WTC11 (cell line): ENCODE data around the gene MNDA. TPM values are rescaled to one million over a fixed set of nuclear protein-coding genes. Genes with fewer than 3 reads are reported as not detected.

ENCODE experiments used
- ATAC-seq: fragments of 200-7000 bp; cut with Tn5 transposase; 2 replicates; pipeline ENCODE4 v1.10.0; 2021; ENCODE audit warnings: mild to moderate bottlenecking, moderate library complexity
- CTCF ChIA-PET: fragments of 300-600 bp; sonication (Branson Sonifier 250); formaldehyde crosslinking; loops from one replicate; lab custom pipeline; 2021; ENCODE audit warnings: antibody characterized with exemption; lab: Charles Lee
- POLR2A ChIA-PET: fragments of 350-600 bp; sonication (Branson Sonifier 250); formaldehyde crosslinking; loops from one replicate; lab custom pipeline; 2021; ENCODE audit warnings: antibody characterized with exemption; lab: Charles Lee
- DNase-seq: peaks from one replicate; pipeline ENCODE4 v3.0.0; 2021; ENCODE audit warnings: low spot score
- H3K27ac Mint-ChIP-seq: 2 replicates; pipeline ENCODE4 v1.8.0; 2021; ENCODE audit warnings: mixed read lengths
- H3K27me3 Mint-ChIP-seq: 2 replicates; pipeline ENCODE4 v1.8.0; 2021; ENCODE audit warnings: low read depth, mild to moderate bottlenecking, moderate library complexity, mixed read lengths
- H3K36me3 Mint-ChIP-seq: 2 replicates; pipeline ENCODE4 v1.8.0; 2021; ENCODE audit warnings: mixed read lengths
- H3K4me1 Mint-ChIP-seq: 2 replicates; pipeline ENCODE4 v1.8.0; 2022; ENCODE audit warnings: mixed read lengths
- H3K4me3 Mint-ChIP-seq: 2 replicates; pipeline ENCODE4 v1.8.0; 2021; ENCODE audit warnings: mild to moderate bottlenecking, moderate library complexity, mixed read lengths
- H3K9me3 Mint-ChIP-seq: 2 replicates; pipeline ENCODE4 v1.8.0; 2021; ENCODE audit warnings: mixed read lengths
- ATF2 ChIP-seq: sonication (generic); formaldehyde crosslinking; IDR thresholded peaks from 2 replicates; pipeline ENCODE4 v1.8.1; 2022; ENCODE audit warnings: low read depth, missing genetic modification reagents, borderline replicate concordance
- CBFB ChIP-seq: sonication (generic); formaldehyde crosslinking; IDR thresholded peaks from 2 replicates; pipeline ENCODE4 v1.8.1; 2022; ENCODE audit warnings: mild to moderate bottlenecking, low read depth, missing genetic modification reagents
- E2F5 ChIP-seq: sonication (generic); formaldehyde crosslinking; IDR thresholded peaks from 2 replicates; pipeline ENCODE4 v1.8.1; 2022; ENCODE audit warnings: mild to moderate bottlenecking, moderate library complexity, missing genetic modification reagents
- ELF4 ChIP-seq: sonication (generic); formaldehyde crosslinking; IDR thresholded peaks from 2 replicates; pipeline ENCODE4 v1.8.1; 2022; ENCODE audit warnings: low read depth, mild to moderate bottlenecking, moderate library complexity, missing genetic modification reagents
- IRF1 ChIP-seq: sonication (generic); formaldehyde crosslinking; IDR thresholded peaks from 2 replicates; pipeline ENCODE4 v1.8.0; 2023; ENCODE audit warnings: missing genetic modification reagents
- JUN ChIP-seq: sonication (generic); formaldehyde crosslinking; IDR thresholded peaks from 2 replicates; pipeline ENCODE4 v1.8.0; 2023; ENCODE audit warnings: mild to moderate bottlenecking, missing genetic modification reagents
- MXD4 ChIP-seq: fragments of 250-450 bp; sonication (Bioruptor Pico); IDR thresholded peaks from 2 replicates; pipeline ENCODE4 v1.8.0; 2021; ENCODE audit warnings: mild to moderate bottlenecking, moderate library complexity, borderline replicate concordance
- NR1H2 ChIP-seq: sonication (generic); formaldehyde crosslinking; IDR thresholded peaks from 2 replicates; pipeline ENCODE4 v1.9.0; 2021; ENCODE audit warnings: mild to moderate bottlenecking, moderate library complexity, missing genetic modification reagents
- RELA ChIP-seq: sonication (generic); formaldehyde crosslinking; IDR thresholded peaks from 2 replicates; pipeline ENCODE4 v1.8.1; 2022; ENCODE audit warnings: missing genetic modification reagents, mild to moderate bottlenecking, borderline replicate concordance
- RORB ChIP-seq: fragments of 250-450 bp; sonication (Bioruptor Pico); IDR thresholded peaks from 2 replicates; pipeline ENCODE4 v1.9.0; 2021; ENCODE audit warnings: mild to moderate bottlenecking
- SMAD4 ChIP-seq: sonication (generic); formaldehyde crosslinking; IDR thresholded peaks from 2 replicates; pipeline ENCODE4 v1.8.0; 2022; ENCODE audit warnings: mild to moderate bottlenecking, missing genetic modification reagents
- SP1 ChIP-seq: sonication (generic); formaldehyde crosslinking; conservative IDR thresholded peaks from 2 replicates; pipeline ENCODE4 v1.8.1; 2022; ENCODE audit warnings: missing genetic modification reagents
- TCF7 ChIP-seq: sonication (generic); formaldehyde crosslinking; IDR thresholded peaks from 2 replicates; pipeline ENCODE4 v1.8.0; 2022; ENCODE audit warnings: mild to moderate bottlenecking, low read depth, missing genetic modification reagents, moderate library complexity
- TEAD4 ChIP-seq: sonication (generic); formaldehyde crosslinking; IDR thresholded peaks from 2 replicates; pipeline ENCODE4 v1.8.0; 2022; ENCODE audit warnings: mild to moderate bottlenecking, missing genetic modification reagents
- ZNF396 ChIP-seq: fragments of 250-450 bp; sonication (Bioruptor Pico); IDR thresholded peaks from 2 replicates; pipeline ENCODE4 v1.8.0; 2021; ENCODE audit warnings: mild to moderate bottlenecking, moderate library complexity, borderline replicate concordance
- total RNA-seq: library from RNA; stranded (reverse); gene quantifications from 3 replicates; pipeline ENCODE4 v1.2.3, GENCODE V29; 2021
- TF ChIP-seq, protein P1 (sequence below): sonication (generic); formaldehyde crosslinking; IDR thresholded peaks from 2 replicates; pipeline ENCODE4 v1.8.0; 2022; ENCODE audit warnings: missing genetic modification reagents
- TF ChIP-seq, protein P2 (sequence below): sonication (generic); formaldehyde crosslinking; IDR thresholded peaks from 2 replicates; pipeline ENCODE4 v1.8.1; 2023; ENCODE audit warnings: mild to moderate bottlenecking, missing genetic modification reagents, moderate library complexity
- TF ChIP-seq, protein P3 (sequence below): sonication (generic); formaldehyde crosslinking; IDR thresholded peaks from 2 replicates; pipeline ENCODE4 v1.8.0; 2022; ENCODE audit warnings: mild to moderate bottlenecking, missing genetic modification reagents

The MNDA gene
- total RNA-seq, 1 experiment from 2014 or later = 0.09 TPM

GRCh38 chr1:158818975-158819431 is 12.1 kb upstream of the MNDA start (continued):
- TF ChIP-seq IRF1 (CRISPR knock-in tag) (no peak), RELA (CRISPR knock-in tag) (no peak), JUN (CRISPR knock-in tag) (no peak), E2F5 (no peak)

DNA sequence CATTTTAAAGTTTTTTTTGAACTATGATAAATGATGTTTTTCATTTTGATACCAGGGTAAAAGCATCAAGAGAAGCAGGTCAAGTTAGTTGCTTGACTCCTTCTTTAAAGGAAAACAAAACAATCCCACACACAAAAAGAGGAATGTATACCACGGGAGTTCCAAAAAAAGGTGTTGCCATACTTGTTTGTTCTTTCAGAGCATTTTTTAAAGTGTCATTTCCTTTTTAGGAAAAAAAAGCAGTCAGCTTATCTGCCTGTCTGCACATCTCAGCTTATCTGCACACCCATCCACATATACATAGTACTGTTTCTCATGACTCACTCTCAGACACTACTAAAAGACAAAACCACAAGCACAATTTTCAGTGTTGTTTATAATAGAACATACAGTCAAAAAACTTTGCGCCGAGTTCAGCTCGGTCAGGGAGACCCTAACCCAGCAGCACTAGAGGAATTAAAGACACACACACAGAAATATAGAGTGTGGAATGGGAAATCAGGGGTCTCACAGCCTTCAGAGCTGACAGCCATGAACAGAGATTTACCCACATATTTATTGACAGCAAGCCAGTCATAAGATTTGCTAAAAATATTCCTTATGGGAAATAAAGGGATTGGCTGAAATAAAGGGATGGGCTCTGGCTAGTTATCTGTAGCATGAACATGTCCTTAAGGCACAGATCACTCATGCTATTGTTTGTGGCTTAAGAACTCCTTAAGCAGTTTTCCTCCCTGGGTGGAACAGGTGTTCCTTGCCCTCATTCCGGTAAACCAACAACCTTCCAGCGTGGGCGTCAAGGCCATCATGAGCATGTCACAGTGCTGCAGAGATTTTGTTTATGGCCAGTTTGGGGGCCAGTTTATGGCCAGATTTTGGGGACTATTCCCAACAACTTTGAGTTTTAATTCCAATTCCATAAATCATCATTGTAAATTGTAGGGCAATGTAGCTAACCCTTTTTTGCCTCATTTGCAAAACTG is 11.4 kb upstream of the MNDA start:
- DNase-seq = no peak

More for the DNA sequence above, 11.4 kb upstream of the MNDA start:
- ChIA-PET POLR2A (no interaction called here), CTCF (no interaction called here)
- no peak for ATAC-seq
- Mint-ChIP-seq H3K36me3 (no peaks in the 10 kb centered on the region), H3K27me3 (no peaks in the 10 kb centered on the region), H3K4me3 (no peak overlapping the region), H3K4me1 (no peaks in the 10 kb centered on the region), H3K27ac (no peak overlapping the region), H3K9me3 (peaks cover 36% of the 10 kb centered on the region)
- TF ChIP-seq ATF2 (CRISPR knock-in tag) = no peak
- no peak for TF ChIP-seq NR1H2 (CRISPR knock-in tag)
- TF ChIP-seq, protein P1, sequence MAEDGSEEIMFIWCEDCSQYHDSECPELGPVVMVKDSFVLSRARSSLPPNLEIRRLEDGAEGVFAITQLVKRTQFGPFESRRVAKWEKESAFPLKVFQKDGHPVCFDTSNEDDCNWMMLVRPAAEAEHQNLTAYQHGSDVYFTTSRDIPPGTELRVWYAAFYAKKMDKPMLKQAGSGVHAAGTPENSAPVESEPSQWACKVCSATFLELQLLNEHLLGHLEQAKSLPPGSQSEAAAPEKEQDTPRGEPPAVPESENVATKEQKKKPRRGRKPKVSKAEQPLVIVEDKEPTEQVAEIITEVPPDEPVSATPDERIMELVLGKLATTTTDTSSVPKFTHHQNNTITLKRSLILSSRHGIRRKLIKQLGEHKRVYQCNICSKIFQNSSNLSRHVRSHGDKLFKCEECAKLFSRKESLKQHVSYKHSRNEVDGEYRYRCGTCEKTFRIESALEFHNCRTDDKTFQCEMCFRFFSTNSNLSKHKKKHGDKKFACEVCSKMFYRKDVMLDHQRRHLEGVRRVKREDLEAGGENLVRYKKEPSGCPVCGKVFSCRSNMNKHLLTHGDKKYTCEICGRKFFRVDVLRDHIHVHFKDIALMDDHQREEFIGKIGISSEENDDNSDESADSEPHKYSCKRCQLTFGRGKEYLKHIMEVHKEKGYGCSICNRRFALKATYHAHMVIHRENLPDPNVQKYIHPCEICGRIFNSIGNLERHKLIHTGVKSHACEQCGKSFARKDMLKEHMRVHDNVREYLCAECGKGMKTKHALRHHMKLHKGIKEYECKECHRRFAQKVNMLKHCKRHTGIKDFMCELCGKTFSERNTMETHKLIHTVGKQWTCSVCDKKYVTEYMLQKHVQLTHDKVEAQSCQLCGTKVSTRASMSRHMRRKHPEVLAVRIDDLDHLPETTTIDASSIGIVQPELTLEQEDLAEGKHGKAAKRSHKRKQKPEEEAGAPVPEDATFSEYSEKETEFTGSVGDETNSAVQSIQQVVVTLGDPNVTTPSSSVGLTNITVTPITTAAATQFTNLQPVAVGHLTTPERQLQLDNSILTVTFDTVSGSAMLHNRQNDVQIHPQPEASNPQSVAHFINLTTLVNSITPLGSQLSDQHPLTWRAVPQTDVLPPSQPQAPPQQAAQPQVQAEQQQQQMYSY = no peak
- TF ChIP-seq MXD4 (CRISPR knock-in tag) = no peak
- TF ChIP-seq, protein P2, sequence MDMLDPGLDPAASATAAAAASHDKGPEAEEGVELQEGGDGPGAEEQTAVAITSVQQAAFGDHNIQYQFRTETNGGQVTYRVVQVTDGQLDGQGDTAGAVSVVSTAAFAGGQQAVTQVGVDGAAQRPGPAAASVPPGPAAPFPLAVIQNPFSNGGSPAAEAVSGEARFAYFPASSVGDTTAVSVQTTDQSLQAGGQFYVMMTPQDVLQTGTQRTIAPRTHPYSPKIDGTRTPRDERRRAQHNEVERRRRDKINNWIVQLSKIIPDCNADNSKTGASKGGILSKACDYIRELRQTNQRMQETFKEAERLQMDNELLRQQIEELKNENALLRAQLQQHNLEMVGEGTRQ = no peak
- TF ChIP-seq SP1 (CRISPR knock-in tag) = no peak
- no peak for TF ChIP-seq ZNF396 (CRISPR knock-in tag)
- TF ChIP-seq RORB (CRISPR knock-in tag) = no peak
- no peak for TF ChIP-seq TEAD4 (CRISPR knock-in tag)
- TF ChIP-seq TCF7 (CRISPR knock-in tag) = no peak
- no peak for TF ChIP-seq SMAD4 (CRISPR knock-in tag)
- TF ChIP-seq ELF4 (CRISPR knock-in tag) = no peak
- no peak for TF ChIP-seq CBFB
- TF ChIP-seq, protein P3, sequence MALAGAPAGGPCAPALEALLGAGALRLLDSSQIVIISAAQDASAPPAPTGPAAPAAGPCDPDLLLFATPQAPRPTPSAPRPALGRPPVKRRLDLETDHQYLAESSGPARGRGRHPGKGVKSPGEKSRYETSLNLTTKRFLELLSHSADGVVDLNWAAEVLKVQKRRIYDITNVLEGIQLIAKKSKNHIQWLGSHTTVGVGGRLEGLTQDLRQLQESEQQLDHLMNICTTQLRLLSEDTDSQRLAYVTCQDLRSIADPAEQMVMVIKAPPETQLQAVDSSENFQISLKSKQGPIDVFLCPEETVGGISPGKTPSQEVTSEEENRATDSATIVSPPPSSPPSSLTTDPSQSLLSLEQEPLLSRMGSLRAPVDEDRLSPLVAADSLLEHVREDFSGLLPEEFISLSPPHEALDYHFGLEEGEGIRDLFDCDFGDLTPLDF (CRISPR knock-in tag) = no peak
